ENCODE data around the gene PSEN1. TPM values are rescaled to one million over a fixed set of nuclear protein-coding genes. Genes with fewer than 3 reads are reported as not detected.

PSEN1 gene
- total RNA-seq, 1 experiment from 2014 or later: 26.9 TPM

DNA sequence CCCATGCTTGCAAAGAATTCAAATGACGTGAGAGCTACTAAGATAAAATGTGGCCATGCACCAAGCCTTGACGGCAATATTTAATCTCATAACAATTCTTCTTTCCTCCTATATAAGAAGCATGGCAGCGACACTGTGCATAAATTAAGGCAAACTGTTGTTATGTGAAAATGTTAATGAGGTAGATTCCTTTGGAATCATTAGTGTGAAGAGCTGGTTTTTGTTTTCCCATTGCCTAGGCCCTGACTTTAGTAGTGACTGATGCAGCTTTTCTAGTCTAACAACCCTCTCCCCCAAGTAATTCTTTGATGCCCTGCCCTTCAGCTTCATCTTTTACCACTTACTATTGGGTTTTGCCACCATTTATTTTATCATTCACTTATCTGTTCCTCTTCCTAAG is 10.6 kb upstream of the PSEN1 start:
- Histone ChIP-seq H3K9me3 (ENCODE audit: control insufficient read depth in 1 of 2, insufficient read depth in 1 of 2, low read depth in 1 of 2, low read length in 2 of 2) (no peaks in the 10 kb centered on the region), H3K27ac (ENCODE audit: low read depth, low read length) (no peak overlapping the region), H3K27me3 (ENCODE audit: insufficient read depth, low read length) (no peaks in the 10 kb centered on the region), H3K4me3 (replicated peaks in 1 of 2; ENCODE audit: low read depth in 1 of 2, low read length in 2 of 2) (no peak overlapping the region), H3K79me2 (ENCODE audit: insufficient read depth, low read length) (peaks cover 2% of the 10 kb centered on the region), H3K9ac (ENCODE audit: low read length) (no peak overlapping the region), H4K20me1 (ENCODE audit: insufficient read depth) (peaks cover 3% of the 10 kb centered on the region; the same call in 1 of the 2 replicates), H2AFZ (ENCODE audit: low read depth, low read length, poor library complexity, severe bottlenecking) (no peak overlapping the region), H3K4me1 (ENCODE audit: control insufficient read depth in 1 of 2, insufficient read depth in 2 of 2, low read length in 2 of 2) (no peaks in the 10 kb centered on the region), H3K9me2 (ENCODE audit: insufficient read depth) (no peaks in the 10 kb centered on the region), H3K36me3 (ENCODE audit: control insufficient read depth in 1 of 2, insufficient read depth in 2 of 2, low read length in 2 of 2) (peaks cover 16 to 21% of the 10 kb centered on the region in 2 experiments), H3K4me2 (ENCODE audit: low read length) (no peak overlapping the region)
- intact Hi-C loops (cut with micrococcal nuclease): no loop called here
- RAD21 ChIA-PET (ENCODE audit: low non-redundant PET in 1 of 2, low total read pairs in 2 of 2, uncharacterized antibody in 2 of 2, unreplicated experiment in 2 of 2): no interaction called here
- CTCF ChIA-PET: no interaction called here
- no TSS peak for BruUV-seq (replicated peaks)
- ATAC-seq (no peak), DNase-seq (ENCODE audit: low read depth, low spot score) (no peak)
- TF ChIP-seq CEBPB (IDR thresholded peaks at IDR 0.05; ENCODE audit: low read depth) (no peak), ZFX (IDR thresholded peaks at IDR 0.05) (no peak), ATF3 (IDR thresholded peaks at IDR 0.05) (no peak), YY1 (IDR thresholded peaks at IDR 0.05; ENCODE audit: extremely low read depth, insufficient replicate concordance, low read depth, low read length) (no peak), POLR2AphosphoS5 (IDR thresholded peaks at IDR 0.05; ENCODE audit: low read depth, low read length) (no peak), CBX3 (IDR thresholded peaks at IDR 0.05; ENCODE audit: low read depth) (no peak), POLR2A (IDR thresholded peaks at IDR 0.05; ENCODE audit: borderline replicate concordance, extremely low read depth, insufficient read depth, insufficient read length) (no peak), MAX (IDR thresholded peaks at IDR 0.05) (no peak), SRF (IDR thresholded peaks at IDR 0.05; ENCODE audit: low read depth) (no peak), TCF7L2 (IDR thresholded peaks at IDR 0.05; ENCODE audit: borderline replicate concordance, extremely low read depth, insufficient read depth, insufficient read length) (no peak), SP1 (IDR thresholded peaks at IDR 0.05; ENCODE audit: low read depth) (no peak), REST (IDR thresholded peaks at IDR 0.05; ENCODE audit: low read depth) (no peak), FOSL1 (IDR thresholded peaks at IDR 0.05; ENCODE audit: low read depth) (no peak), ELF1 (IDR thresholded peaks at IDR 0.05; ENCODE audit: borderline replicate concordance, low read depth) (no peak), EZH2phosphoT487 (IDR thresholded peaks at IDR 0.05; ENCODE audit: borderline replicate concordance) (no peak)
- POLR2A ChIA-PET: interaction anchor here (1.5 kb wide), 1 partner anchor 10 kb away, joined by 3 read pairs; the partner anchor contains the start of gene PSEN1

Data from HCT116 (cell line).